Activated CD4-positive, CD25-positive, alpha-beta regulatory T cell treated with anti-CD3 and anti-CD28 coated beads, Interleukin-2, amount 50 U/mL, for 16 hours (primary cell): ENCODE data around the gene RAB31.

Source experiments
- DNase-seq: peaks from one replicate; pipeline ENCODE4 v3.0.0-alpha.2; 2020; ENCODE audit warnings: low read depth, low spot score

The RAB31 gene

DNA sequence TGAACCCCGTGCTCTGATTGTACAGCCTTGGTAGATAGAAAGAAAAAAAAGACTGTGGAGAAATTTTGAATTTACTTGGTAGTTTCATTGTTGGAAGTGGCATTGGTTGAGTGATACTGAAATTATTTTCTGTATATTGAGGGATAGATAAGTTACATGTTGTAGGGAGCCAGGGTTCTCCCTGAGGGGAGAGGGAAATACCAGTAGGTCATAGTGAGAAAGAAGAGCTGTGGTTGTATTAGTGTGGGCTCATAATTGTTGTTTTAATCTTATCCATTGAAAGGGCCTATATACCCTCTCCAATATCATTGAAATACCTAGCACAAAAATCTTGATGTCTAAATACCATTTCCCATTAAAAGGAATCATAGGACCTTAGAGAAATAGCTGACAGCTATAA lies 16.9 kb upstream of the RAB31 start:
- no peak for DNase-seq

- DNase-seq, result no peak
Measured at GRCh38 chr18:9694174-9694573, 13.9 kb upstream of the RAB31 start.

GRCh38 chr18:9694952-9695495 lies 13.1 kb upstream of the RAB31 start:
- DNase-seq, result no peak

DNA sequence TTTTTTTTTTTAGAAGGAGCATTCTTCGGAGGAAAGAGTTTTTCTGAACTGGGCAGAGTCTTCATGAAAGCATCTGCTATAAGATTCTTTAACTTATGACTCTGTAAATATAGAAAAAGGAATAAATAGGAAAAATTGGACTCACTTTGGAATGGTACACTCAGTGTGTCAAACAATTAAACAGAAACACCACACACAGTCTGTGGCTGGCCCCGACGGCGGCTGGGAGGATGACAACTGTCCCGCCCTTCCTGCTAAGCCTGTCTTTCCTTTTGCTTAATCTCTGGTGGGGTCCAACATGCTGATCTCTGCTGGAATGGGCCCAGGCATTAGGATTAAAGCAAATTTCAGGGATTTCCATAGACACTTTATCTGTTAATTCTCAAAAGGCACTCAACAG lies 12.5 kb upstream of the RAB31 start:
- no peak for DNase-seq

- no peak for DNase-seq
Measured at GRCh38 chr18:9696112-9696511, 12.0 kb upstream of the RAB31 start.

- no peak for DNase-seq
Measured at GRCh38 chr18:9696701-9697100, 11.4 kb upstream of the RAB31 start.

DNA sequence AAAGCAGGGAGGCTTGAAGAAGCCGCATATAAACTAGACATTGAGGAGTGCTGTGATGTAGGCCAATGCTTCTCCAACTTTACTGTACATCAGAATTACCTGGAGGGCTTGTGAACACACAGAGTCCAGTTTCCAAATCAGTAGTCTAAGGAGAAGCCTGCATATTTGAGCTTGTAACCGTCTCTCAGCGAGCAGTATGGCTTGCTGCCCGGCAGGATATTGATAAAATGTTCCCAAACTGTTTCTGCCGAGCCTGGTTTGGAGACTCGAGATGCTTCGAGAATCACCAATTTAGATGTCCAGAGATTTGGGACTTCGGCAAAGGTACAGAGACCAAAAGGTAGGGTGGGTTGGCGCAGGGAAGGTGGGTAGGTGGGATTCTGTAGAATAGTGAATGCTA lies 11.0 kb upstream of the RAB31 start:
- DNase-seq, result no peak

GRCh38 chr18:9698497-9698896 lies 9.6 kb upstream of the RAB31 start:
- no peak for DNase-seq

- DNase-seq, result no peak
Measured at GRCh38 chr18:9700261-9700796, 7.8 kb upstream of the RAB31 start.

DNA sequence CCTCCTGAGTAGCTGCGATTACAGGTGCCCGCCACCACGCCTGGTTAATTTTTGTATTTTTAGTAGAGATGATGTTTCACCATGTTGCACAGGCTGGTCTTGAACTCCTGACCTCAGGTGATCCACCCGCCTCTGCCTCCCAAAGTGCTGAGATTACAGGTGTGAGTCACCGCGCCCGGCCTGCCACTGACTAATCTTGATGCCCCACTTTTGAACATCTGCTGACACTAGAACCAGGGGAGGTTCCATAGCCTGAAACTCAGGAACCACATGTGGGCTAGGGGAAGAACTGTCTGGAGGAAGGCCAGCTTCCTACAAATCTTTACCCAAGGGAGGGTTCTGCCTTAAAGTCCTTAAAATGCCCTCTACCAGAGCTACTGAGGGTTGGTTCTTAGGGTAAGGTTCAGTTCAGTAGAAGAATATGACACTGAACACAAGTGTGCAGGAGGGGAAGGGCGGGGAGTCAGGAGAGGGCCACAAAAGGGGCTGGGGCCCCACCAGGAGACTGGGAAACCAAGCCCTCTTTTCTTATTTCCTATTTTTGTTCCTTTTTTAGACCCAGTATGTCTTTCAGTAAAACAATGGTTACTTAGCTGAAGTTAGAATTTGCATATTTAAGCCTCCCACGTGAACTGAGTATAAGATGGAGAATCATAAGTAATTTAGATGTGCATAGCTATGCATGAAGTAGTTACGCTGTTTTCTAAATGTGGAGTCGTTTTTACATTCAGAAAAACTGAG lies 6.3 kb upstream of the RAB31 start:
- no peak for DNase-seq

DNA sequence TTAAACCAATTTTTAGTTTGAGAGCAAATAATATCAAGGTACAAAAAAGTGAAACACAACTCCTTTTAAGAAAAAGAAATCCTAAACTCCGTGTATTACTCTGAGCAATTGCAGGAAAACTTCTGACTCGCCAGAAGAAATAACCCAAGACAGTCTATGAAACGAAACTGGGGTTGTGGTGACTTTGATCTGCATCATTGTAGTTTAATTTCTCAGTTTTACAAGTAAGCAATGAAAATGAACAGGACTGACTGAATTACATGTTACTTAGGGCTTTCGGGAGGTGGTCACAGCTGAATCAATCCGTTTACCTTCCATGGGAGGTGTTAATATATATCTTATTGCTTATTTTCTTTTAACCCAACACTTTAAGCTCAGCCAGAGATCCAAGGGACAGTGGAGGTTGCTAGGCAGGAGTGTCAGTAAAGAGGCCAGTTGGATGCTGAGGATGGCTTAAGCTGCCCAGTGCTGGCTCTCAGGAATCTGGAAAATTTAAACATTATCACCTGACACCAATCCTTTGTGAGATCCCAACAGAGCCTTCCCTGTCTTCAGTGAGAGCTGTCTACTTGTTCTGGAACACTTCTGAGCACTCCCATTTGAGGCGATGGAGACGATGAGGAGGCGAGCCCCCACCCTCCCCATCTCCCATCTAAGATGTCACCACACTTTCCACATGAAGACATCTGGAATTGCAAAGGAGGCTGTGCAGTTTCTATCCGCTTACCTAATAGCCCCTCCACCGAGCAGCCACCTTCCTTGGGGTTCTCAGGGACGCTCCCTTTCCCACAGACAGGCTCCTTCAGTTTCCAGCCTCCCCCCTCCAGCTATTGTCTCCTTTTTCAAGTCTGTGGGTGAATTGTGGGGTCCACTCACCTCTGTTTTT lies 3.6 kb upstream of the RAB31 start:
- no peak for DNase-seq

GRCh38 chr18:9705183-9705829 lies 2.8 kb upstream of the RAB31 start:
- no peak for DNase-seq

- DNase-seq, result no peak
Measured at GRCh38 chr18:9706081-9706935, 1.8 kb upstream of the RAB31 start.

DNA sequence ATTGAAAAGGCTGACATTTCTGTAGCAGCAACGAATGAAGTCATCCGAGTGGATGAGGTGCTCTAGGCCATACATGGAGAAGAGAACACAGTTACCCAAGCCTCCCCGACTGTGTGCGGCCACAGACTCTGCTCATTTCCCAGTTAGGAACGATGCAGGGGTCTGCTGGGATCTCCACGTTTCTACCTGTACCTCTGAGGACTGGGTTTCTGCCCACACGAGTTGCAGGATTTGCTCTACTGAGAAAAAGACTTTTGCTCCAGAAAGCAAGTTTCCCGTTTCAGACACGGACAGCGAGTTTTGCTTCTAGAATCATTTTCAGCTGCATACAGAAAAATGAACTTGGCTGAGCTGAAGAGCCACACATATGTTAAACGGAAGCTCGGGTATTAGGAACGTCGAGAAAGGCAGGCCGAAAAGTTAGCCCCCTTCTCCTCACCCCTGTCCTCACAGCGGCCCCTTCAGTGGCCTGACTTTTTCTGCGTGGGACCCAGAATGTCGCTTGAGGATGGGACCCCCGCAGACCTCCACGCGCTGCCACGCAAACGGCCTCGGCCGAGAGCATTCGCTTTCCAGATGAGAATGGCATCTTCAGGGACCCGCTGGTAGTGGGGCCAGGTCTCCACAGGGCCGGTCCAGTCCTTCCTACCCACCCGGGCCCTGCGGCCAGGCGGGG lies 582 bp upstream of the RAB31 start:
- no peak for DNase-seq

DNA sequence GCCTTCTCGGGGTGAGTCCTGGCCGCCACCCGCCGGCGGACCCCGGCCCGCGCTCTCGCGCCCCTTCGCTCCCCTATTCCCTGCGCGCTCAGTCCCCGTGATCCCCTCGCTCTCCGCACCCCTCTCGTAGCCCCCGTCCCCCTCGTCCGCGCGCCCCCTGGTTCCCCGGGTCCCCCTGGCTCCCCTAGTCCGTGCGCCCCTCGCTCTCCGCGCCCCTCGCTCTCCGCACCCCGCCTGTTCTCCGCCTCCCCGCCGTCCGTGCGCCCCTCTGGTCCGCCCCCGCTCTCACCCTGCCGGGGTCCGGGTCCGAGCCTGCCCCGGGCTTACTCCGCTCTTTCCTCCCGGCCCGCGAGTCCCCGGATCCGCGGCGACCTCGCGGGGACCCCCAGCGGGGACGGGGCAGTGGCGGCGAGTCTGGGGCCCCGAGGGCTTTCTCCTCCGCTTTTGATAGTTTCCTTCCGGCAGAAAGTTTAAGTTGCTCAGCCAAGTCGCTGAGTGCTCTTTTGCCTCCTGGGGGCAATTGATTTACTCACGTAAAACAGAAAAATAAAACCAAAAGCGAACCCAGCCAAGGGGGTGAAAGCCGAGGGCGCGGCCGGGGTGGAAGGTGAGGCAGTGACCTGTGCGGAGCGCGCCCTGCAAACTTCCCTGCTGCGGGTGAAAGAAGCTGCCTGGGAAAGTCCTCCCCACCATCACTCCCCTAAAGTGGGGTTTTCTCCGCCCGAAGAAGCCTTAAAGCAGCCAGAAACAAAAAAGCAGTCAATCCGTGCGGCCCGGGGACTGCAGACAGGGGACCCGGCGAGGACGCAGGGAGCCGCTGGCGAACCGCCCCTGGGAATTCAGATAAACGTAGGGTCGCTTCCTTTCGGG lies 568 bp downstream of the RAB31 start:
- no peak for DNase-seq

- no peak for DNase-seq
Measured at GRCh38 chr18:9709304-9709877, 1.3 kb downstream of the RAB31 start.

GRCh38 chr18:9710037-9710436 lies 1.9 kb downstream of the RAB31 start:
- DNase-seq, result no peak

DNA sequence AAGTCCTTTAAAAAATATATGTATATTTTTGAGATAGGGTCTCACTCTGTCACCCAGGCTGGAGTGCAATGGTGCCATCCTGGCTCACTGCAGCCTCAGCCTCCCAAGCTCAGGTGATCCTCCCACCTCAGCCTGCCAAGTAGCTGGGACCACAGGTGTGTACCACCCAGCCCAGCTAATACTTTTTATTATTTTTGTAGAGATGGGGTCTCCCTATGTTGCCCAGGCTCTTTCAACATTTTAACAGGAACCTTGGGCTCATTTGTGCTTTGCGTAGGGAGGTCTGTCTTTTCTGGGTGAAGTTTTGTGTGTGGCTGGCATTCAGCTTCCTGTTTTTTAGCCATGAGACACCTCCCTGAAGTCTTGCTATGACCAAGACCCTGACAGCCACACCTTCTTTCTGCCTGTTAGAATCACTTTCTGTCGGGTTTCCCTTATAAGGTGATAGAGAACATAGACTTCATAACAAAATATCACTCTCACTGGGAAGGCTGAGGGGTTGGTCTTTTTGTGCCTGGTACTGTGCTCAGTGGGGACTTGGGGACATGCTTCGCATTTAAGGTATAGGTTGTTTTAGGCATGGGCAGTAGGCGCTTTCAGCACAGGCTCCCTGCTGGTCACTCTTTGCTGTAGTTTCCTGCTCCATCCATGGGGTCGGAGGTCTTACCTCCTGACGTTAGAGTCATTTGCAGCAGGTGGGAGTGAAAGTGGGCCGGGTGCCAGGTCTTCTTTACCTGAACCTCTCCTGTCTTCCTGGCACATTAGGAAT lies 3.4 kb downstream of the RAB31 start:
- no peak for DNase-seq
